Naive B cell (primary cell): ENCODE data around the gene WDR37. TPM values are rescaled to one million over a fixed set of nuclear protein-coding genes. Genes with fewer than 3 reads are reported as not detected.

Experiments used
- ATAC-seq, 2 donors: fragments of 150-1000 bp; cut with Tn5 transposase; 2 replicates each; pipeline ENCODE4 v1.10.0; 2021; ENCODE audit warnings: low read depth in 2 of 2, mild to moderate bottlenecking in 2 of 2, moderate library complexity in 2 of 2
- DNase-seq: peaks from one replicate; pipeline ENCODE4 v3.0.0; 2022
- H3K27ac Mint-ChIP-seq, 6 donors: one replicate each; pipeline ENCODE4 v1.8.0; 2020 to 2022; ENCODE audit warnings: mild to moderate bottlenecking in 6 of 6, mixed read lengths in 6 of 6, moderate library complexity in 5 of 6, inconsistent platforms in 2 of 6
- H3K27me3 Mint-ChIP-seq, 3 donors: one replicate each; pipeline ENCODE4 v1.8.0; 2021 to 2022; ENCODE audit warnings: mixed read lengths in 3 of 3, mild to moderate bottlenecking in 1 of 3
- H3K36me3 Mint-ChIP-seq, 2 donors: one replicate each; pipeline ENCODE4 v1.8.0; 2020 to 2022; ENCODE audit warnings: mixed read lengths in 2 of 2, inconsistent platforms in 1 of 2, mild to moderate bottlenecking in 1 of 2
- H3K4me1 Mint-ChIP-seq, 3 donors: one replicate each; pipeline ENCODE4 v1.8.0; 2020 to 2022; ENCODE audit warnings: mixed read lengths in 3 of 3, inconsistent platforms in 1 of 3, mild to moderate bottlenecking in 1 of 3, moderate library complexity in 1 of 3
- H3K4me3 Mint-ChIP-seq, 8 donors: one replicate each; pipeline ENCODE4 v1.8.0; 2020 to 2022; ENCODE audit warnings: mild to moderate bottlenecking in 8 of 8, mixed read lengths in 8 of 8, moderate library complexity in 8 of 8, inconsistent platforms in 2 of 8
- H3K9me3 Mint-ChIP-seq, 7 donors: one replicate each; pipeline ENCODE4 v1.8.0; 2020 to 2022; ENCODE audit warnings: mixed read lengths in 7 of 7, mild to moderate bottlenecking in 5 of 7, inconsistent platforms in 2 of 7, moderate library complexity in 1 of 7
- polyA plus RNA-seq, 6 donors: library from polyadenylated mRNA; unstranded; fragments of 300-500 nt; fragmentation: Illumina TruSeq; gene quantifications; one replicate each; pipeline ENCODE4 v1.2.3, GENCODE V29; 2021; ENCODE audit warnings: low read depth in 6 of 6

WDR37 gene
- polyA plus RNA-seq, 6 donors from 2014 or later, result 7.9 to 14.9 (median 11.5) TPM

DNA sequence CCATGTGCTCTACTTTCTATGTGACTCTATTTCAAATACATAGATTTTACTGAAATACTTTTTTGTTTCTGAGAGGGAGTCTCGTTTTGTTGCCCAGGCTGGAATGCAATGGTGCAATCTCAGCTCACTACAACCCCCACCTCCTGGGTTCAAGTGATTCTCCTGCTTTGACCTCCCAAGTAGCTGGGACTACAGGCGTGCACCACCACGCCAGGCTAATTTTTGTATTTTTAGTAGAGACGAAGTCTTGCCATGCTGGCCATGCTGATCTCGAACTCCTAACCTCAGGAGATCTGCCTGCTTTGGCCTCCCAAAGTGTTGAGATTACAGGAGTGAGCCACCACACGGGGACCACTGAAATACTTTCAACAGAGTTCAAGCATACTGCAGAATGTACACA lies 10.8 kb upstream of the WDR37 start:
- peaks cover 0 to 3% (median 0%) of the 10 kb centered on the region in 7 donors for H3K9me3 Mint-ChIP-seq
- H3K27me3 Mint-ChIP-seq, result no peaks in the 10 kb centered on the region
- no peak for DNase-seq
- H3K36me3 Mint-ChIP-seq, result peaks cover 0 to 9% of the 10 kb centered on the region in 2 donors
- H3K27ac Mint-ChIP-seq, result peak overlapping the region; percentile 92 to 99 (median 98)
- peaks cover 36 to 52% (median 50%) of the 10 kb centered on the region in 3 donors for H3K4me1 Mint-ChIP-seq
- peak overlapping the region; percentile 19 to 93 (median 55) for H3K4me3 Mint-ChIP-seq
- no peak for ATAC-seq

DNA sequence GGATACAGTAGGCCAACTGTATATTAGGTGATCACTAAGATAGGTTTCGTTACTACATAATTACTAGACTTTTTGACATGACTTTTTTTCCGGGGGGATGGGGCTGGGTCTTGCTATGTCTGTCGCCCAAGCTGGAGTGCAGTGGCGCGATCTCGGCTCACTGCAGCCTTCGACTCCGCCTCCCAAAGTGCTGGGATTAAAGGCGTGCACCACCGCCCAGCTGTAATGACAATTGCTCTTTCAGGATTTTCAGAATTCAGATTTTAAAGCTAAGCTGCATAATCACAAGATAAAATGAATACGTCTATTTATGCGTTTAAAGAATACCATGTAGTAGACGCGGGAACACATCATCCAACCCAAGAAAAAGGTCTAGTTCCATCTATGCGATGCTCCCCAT lies 8.2 kb upstream of the WDR37 start:
- peaks cover 0 to 3% (median 0%) of the 10 kb centered on the region in 7 donors for H3K9me3 Mint-ChIP-seq
- peak overlapping the region; percentile 91 to 97 (median 96) for H3K4me3 Mint-ChIP-seq
- peak overlapping the region; percentile 98 to 100 (median 100) for H3K27ac Mint-ChIP-seq
- no peak for ATAC-seq
- DNase-seq, result no peak
- H3K27me3 Mint-ChIP-seq, result no peaks in the 10 kb centered on the region
- peaks cover 0 to 5% of the 10 kb centered on the region in 2 donors for H3K36me3 Mint-ChIP-seq
- peaks cover 42 to 68% (median 59%) of the 10 kb centered on the region in 3 donors for H3K4me1 Mint-ChIP-seq

DNA sequence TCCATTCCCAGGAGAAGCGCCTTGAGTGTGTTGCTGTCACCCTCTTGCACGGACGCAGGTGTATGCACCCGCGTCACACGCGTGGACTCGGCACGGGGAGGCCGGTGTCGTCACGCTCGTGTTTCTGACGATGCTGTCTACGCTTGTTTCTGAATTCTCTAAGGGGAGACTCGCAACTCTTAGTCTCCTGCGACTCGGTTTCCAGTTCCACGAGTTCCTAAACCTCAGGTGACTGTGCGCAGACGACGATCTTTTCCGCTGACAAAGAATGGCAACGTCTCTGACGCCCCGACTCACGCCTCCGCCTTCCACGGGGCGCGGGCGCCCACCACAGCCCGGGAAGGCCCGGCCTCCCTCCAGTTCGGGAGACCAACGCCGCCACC lies 7.8 kb upstream of the WDR37 start:
- Mint-ChIP-seq H3K36me3 (peaks cover 0 to 2% of the 10 kb centered on the region in 2 donors), H3K27ac (peak overlapping the region; percentile 98 to 100 (median 100)), H3K9me3 (peaks cover 0 to 3% (median 0%) of the 10 kb centered on the region in 7 donors), H3K4me1 (peaks cover 41 to 68% (median 59%) of the 10 kb centered on the region in 3 donors), H3K27me3 (no peaks in the 10 kb centered on the region), H3K4me3 (peak overlapping the region; percentile 91 to 97 (median 96))
- ATAC-seq (peak; percentile 29 to 30), DNase-seq (peak; percentile 69)

DNA sequence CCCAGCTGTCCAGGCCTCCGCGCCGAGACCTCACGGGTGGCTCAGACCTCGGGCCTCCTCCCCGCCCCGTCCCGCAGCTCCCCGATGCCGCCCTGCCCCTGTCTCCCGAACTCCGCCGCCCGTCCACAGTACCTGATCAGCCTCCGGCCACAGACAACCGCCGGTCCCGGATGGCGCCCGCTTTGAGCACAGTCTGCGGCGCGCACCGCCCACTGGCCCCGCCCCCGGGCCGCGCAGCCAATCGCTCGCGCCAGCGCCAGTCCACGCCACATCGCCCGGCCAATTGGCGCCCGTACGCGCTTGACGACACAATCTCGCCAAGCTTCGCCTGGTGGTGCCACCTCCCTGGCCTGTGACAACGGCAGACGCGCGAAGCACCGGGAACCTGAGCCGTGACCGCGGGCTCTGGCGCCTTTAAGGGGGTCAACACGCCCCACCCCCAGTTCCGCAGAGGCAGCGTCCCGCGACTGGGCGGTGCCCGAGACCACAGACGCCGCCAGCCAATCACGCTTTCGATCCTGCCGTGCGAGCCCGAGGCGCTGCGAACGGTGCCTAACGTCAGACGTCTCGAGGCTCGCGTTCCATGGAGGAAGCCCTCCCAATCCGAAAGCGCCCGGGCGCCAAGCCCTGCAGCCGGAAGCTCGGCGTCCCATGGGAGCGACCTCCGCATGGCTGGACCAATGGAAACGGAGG lies 7.3 kb upstream of the WDR37 start, which contains the start of gene IDI1:
IDI1 (minus strand) TSS at position 388 of the 693 bp plus-strand sequence; CDS start at position 272, 116 bp downstream.
- Mint-ChIP-seq H3K36me3 (no peaks in the 10 kb centered on the region), H3K4me1 (peaks cover 41 to 68% (median 59%) of the 10 kb centered on the region in 3 donors), H3K27me3 (no peaks in the 10 kb centered on the region), H3K27ac (peak within 1 kb of the TSS; percentile 98 to 100 (median 100)), H3K4me3 (peak within 1 kb of the TSS; percentile 91 to 97 (median 96)), H3K9me3 (peaks cover 0 to 3% (median 0%) of the 10 kb centered on the region in 7 donors)
- ATAC-seq (peak; percentile 76 to 77), DNase-seq (peak; percentile 98)

DNA sequence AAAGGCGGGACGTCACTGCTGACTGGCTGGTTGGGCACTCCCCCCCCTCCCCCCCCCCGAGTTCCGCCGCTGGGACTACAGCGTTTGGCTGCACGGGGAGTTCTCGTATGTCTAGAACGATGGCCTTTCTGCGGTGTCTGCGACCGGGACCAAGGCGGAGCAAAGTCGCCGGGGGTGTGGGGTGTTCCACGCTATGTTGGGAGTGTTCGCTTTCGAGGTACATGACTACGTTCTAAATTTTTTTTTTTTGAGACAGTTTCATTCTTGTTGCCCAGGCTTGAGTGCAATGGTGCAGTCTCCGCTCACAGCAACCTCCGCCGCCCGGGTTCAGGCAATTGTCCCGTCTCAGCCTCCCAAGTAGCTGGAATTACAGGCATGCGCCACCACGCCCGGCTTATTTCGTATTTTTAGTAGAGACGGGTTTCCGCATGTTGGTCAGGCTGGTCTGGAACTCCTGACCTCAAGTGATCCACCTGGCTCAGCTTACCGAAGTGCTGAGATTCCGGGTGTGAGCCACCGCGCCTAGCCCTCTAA lies 6.7 kb upstream of the WDR37 start:
- no peak for ATAC-seq

DNA sequence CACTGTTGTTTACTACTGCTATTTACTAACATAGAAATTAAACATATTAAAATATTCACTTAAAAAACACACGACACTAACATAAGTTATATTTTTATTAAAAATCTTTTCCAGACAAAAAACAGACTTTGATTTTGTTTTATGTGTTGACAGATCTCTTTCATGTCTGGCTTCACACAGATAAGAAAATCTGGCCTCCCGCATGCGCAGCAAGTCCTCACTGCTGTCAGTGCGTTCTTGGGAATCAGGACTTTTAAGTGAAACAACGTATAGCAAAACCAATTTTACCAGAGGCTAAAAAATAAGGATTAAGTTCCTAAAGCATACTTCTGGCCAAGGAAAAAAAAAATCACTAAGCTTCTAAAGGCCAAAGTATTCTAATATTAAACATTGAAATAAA lies 6.0 kb upstream of the WDR37 start:
- H3K27me3 Mint-ChIP-seq, result no peaks in the 10 kb centered on the region
- peaks cover 38 to 65% (median 59%) of the 10 kb centered on the region in 3 donors for H3K4me1 Mint-ChIP-seq
- H3K9me3 Mint-ChIP-seq, result peaks cover 0 to 3% (median 0%) of the 10 kb centered on the region in 7 donors
- DNase-seq (no peak), ATAC-seq (no peak)
- H3K36me3 Mint-ChIP-seq, result no peaks in the 10 kb centered on the region
- peak overlapping the region in 5 of 6 donors; percentile 98 to 100 (median 100) for H3K27ac Mint-ChIP-seq
- peak overlapping the region; percentile 91 to 97 (median 96) for H3K4me3 Mint-ChIP-seq

More for the DNA sequence above, 6.7 kb upstream of the WDR37 start:
- Mint-ChIP-seq H3K27me3 (no peaks in the 10 kb centered on the region), H3K9me3 (peaks cover 0 to 3% (median 0%) of the 10 kb centered on the region in 7 donors), H3K4me1 (peaks cover 40 to 65% (median 59%) of the 10 kb centered on the region in 3 donors), H3K27ac (peak overlapping the region; percentile 98 to 100 (median 100)), H3K36me3 (no peaks in the 10 kb centered on the region), H3K4me3 (peak overlapping the region; percentile 91 to 97 (median 96))
- DNase-seq, result no peak

DNA sequence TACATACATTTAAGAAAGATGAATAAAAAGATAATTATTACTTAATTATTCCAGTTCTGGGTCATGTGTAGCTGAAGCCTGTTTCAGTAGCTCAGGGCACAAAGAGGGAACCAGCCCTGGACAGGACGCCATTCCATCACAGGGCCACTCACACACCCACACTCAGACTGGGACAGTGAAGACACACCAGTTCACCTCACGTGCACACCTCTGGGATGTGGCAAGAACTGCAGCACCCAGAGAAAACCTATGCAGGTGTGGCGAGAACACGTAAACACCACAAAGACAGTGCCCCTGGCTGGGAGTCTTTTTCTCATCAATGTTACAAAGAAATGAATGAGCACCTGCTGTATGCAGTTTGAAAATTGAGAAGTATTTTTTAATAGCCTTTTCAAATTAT lies 5.6 kb upstream of the WDR37 start:
- H3K27me3 Mint-ChIP-seq, result no peaks in the 10 kb centered on the region
- ATAC-seq (no peak), DNase-seq (no peak)
- peak overlapping the region in 5 of 6 donors; percentile 53 to 100 (median 99) for H3K27ac Mint-ChIP-seq
- peaks cover 36 to 64% (median 58%) of the 10 kb centered on the region in 3 donors for H3K4me1 Mint-ChIP-seq
- H3K9me3 Mint-ChIP-seq, result peaks cover 0 to 3% (median 0%) of the 10 kb centered on the region in 7 donors
- peak overlapping the region; percentile 52 to 96 (median 92) for H3K4me3 Mint-ChIP-seq
- H3K36me3 Mint-ChIP-seq, result no peaks in the 10 kb centered on the region

DNA sequence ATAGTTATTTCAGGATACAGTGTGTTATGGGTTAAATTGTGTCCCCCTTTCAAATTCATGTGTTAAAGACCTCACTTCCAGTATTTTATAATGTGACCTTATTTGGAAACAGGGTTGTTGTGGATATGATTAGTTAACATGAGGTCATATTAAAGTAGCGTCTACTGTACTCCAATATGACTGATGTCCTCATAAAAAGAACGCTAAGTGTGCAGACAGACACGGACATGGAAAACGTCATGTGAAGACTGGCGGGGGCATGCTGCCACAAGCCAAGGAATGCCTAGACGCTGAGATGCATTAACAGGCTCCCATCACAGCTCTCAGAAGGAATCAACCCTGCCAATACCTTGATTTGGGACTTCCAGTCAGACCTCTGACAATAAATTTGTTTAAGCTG lies 1.5 kb upstream of the WDR37 start:
- H3K9me3 Mint-ChIP-seq, result no peaks in the 10 kb centered on the region
- H3K4me3 Mint-ChIP-seq, result peak overlapping the region; percentile 35 to 99 (median 83)
- peaks cover 41 to 73% (median 57%) of the 10 kb centered on the region in 3 donors for H3K4me1 Mint-ChIP-seq
- H3K27me3 Mint-ChIP-seq, result no peaks in the 10 kb centered on the region
- no peak for DNase-seq
- no peak for ATAC-seq
- no peaks in the 10 kb centered on the region for H3K36me3 Mint-ChIP-seq
- H3K27ac Mint-ChIP-seq, result peak overlapping the region in 5 of 6 donors; percentile 16 to 95 (median 69)

DNA sequence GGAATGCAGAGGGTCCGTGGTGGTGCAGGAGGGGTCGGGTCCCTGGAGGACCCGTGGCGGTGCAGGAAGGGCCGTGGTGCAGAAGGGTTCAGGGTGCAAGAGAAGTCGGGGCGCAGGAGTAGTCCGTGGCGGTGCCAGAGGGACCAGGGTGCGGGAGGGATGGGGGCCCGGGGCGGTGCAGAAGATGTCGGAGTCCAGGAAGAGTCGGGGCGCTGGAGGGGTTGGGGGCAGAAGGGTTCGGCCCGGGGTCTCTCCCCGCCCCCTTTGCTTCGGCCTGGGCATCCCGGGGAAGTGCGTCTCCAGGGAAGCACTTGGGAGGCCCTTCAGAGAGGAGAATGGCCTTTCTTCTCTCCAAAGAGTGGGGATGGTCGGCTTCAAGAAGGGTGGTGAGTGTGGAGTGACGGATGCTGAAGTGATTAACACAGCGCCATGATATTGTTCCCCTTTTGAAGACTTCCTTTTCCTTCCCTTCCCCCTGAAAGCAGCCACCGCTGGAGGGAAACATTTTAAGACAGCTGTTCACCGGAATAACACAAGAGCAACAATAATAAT lies 997 bp downstream of the WDR37 start:
- H3K4me3 Mint-ChIP-seq, result peak overlapping the region; percentile 91 to 99 (median 96)
- H3K27me3 Mint-ChIP-seq, result no peaks in the 10 kb centered on the region
- peak; percentile 49 for DNase-seq
- H3K4me1 Mint-ChIP-seq, result peaks cover 50 to 79% (median 78%) of the 10 kb centered on the region in 3 donors
- ATAC-seq, result peak; percentile 19 to 28
- peak overlapping the region; percentile 92 to 97 (median 96) for H3K27ac Mint-ChIP-seq
- H3K9me3 Mint-ChIP-seq, result no peaks in the 10 kb centered on the region
- no peaks in the 10 kb centered on the region for H3K36me3 Mint-ChIP-seq

DNA sequence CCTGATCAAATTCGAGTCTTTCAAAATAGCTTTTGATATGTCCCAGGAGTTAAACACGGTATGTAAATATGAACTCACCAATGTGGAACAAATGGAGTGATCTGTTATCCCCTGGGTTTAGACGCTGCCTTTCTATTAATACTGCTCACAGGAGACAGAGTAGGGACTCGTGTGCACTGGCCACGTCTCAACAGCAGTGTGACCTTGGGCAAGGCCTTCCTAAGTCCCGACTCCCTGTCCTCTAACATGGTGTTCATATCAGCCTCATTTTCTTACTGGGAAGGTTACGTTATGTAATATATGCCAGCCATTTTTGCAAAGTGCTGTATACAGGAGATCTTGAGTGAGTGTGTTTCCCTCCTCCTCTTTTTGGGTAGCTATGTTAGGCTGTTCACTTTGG lies 1.8 kb downstream of the WDR37 start:
- no peaks in the 10 kb centered on the region for H3K36me3 Mint-ChIP-seq
- DNase-seq (no peak), ATAC-seq (no peak)
- H3K4me1 Mint-ChIP-seq, result peaks cover 46 to 78% (median 70%) of the 10 kb centered on the region in 3 donors
- H3K9me3 Mint-ChIP-seq, result no peaks in the 10 kb centered on the region
- no peaks in the 10 kb centered on the region for H3K27me3 Mint-ChIP-seq
- peak overlapping the region; percentile 41 to 97 (median 96) for H3K27ac Mint-ChIP-seq
- H3K4me3 Mint-ChIP-seq, result peak overlapping the region; percentile 77 to 99 (median 96)

DNA sequence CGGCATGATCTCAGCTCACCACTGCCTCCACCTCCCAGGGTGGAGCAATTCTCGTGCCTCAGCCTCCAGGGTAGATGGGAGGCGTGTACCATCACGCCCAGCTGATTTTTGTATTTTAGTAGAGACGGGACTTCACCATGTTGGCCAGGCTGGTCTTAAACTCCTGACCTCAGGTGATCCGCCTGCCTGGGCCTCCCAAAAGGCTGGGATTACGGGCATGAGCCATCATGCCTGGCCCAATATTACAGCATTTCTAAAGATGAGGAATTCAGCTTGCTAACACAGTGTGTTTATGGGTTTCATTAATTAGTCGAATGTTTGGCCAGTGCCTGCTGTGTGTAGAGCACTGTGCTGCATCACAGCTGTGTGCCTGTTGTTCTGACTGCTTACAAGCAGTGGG lies 3.7 kb downstream of the WDR37 start:
- ATAC-seq (no peak), DNase-seq (no peak)
- Mint-ChIP-seq H3K4me1 (peaks cover 37 to 65% (median 60%) of the 10 kb centered on the region in 3 donors), H3K9me3 (no peaks in the 10 kb centered on the region), H3K36me3 (no peaks in the 10 kb centered on the region), H3K27me3 (no peaks in the 10 kb centered on the region), H3K27ac (peak overlapping the region in 4 of 6 donors; percentile 53 to 91 (median 62)), H3K4me3 (no peak overlapping the region)

DNA sequence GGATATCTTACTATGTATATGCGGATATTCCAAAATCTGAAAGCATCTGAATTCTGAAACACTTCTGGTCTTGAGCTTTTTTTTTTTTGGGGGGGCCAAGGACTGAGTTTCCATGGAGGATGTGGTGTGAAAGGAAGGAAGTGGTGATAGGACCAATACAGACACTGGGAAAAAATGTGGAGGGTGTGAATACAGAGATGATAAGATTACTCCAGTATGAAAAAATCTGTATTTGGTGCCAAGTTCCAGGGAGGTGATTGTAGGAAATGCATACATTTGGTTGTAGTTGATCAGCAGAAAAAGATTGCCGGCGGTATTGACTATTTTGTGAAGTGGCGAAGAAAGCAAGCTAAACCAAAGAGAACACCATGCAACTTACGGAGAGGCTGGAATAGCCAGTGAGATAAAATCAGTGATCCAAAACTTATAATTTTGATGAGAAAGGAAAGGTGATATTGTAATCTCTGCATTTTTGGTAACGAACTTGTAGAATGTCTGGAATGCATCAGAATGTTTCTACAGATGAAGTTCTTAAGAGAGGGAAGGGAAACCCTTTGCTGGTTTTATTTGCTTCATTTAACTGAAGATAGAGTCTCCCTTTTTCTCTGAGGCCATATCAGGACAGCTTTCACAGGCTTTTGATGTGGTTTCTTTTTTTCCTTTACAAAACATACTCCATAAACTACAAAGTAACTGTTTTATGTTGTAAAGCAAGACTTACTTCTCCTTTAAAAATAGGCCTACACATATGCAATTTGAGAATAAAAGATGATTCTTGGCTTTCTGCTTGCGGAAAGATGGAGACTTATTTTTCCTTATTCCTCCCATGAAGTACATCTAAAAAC lies 6.0 kb downstream of the WDR37 start:
- peak overlapping the region in 1 of 6 donors; percentile 54 for H3K27ac Mint-ChIP-seq
- DNase-seq (no peak), ATAC-seq (no peak)
- H3K4me1 Mint-ChIP-seq, result peaks cover 35 to 55% (median 54%) of the 10 kb centered on the region in 3 donors
- H3K9me3 Mint-ChIP-seq, result no peaks in the 10 kb centered on the region
- no peaks in the 10 kb centered on the region for H3K36me3 Mint-ChIP-seq
- no peaks in the 10 kb centered on the region for H3K27me3 Mint-ChIP-seq
- no peak overlapping the region for H3K4me3 Mint-ChIP-seq
